HG03064 (cell line): ENCODE measurements around the gene RBMS2.
"Not testable (repeated sequence)": the region's sequence is repeated elsewhere in the genome, so short reads cannot be mapped to it uniquely, and the experiment has no call there.

Source experiments
- ATAC-seq: cut with Tn5 transposase; IDR thresholded peaks from one replicate; pipeline ENCODE4 v1.9.1; 2021; ENCODE audit warnings: low read depth; ENCODE audit not compliant: unreplicated experiment

Gene RBMS2, protein sequence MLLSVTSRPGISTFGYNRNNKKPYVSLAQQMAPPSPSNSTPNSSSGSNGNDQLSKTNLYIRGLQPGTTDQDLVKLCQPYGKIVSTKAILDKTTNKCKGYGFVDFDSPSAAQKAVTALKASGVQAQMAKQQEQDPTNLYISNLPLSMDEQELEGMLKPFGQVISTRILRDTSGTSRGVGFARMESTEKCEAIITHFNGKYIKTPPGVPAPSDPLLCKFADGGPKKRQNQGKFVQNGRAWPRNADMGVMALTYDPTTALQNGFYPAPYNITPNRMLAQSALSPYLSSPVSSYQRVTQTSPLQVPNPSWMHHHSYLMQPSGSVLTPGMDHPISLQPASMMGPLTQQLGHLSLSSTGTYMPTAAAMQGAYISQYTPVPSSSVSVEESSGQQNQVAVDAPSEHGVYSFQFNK

DNA sequence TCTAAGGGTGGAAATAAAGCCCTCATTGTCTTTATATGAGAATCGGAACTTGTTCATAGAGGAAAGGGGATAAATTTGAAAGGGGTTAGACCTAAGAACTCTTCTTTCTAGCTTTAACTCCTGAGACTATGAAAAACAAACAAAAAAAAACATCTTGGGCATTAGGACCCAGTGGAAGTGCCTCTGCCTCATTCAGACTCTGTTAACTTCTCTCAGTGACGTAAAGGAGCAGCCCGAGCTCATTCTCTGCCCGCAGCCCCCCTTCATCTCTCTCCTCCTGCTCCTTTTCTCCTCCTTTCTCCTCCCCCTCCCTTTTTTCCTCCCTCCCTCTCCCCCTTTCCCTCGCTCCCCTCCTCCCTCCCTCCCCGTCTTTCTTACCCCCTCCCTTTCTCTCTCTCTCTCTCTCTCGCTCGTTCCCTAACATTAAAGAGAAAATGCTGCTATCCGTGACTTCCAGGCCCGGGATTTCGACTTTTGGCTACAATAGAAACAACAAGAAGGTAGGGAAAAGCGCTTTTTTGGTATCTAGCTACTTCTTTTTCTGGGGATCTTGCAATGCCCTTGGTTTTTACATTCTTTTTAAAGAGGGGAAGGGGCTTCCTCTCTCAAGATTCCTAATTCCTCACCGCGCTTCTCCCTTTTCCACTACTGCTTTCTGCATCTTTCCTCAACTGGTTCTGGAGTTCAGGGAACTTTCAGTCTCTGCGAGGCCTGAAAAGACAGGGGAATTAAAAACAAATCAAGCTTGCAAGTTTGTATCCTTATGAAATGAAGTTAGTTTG lies at the start of gene RBMS2:
RBMS2 (plus strand) TSS at position 231 of the 782 bp plus-strand sequence; CDS start at position 435, 204 bp downstream.
- ATAC-seq = no peak

DNA sequence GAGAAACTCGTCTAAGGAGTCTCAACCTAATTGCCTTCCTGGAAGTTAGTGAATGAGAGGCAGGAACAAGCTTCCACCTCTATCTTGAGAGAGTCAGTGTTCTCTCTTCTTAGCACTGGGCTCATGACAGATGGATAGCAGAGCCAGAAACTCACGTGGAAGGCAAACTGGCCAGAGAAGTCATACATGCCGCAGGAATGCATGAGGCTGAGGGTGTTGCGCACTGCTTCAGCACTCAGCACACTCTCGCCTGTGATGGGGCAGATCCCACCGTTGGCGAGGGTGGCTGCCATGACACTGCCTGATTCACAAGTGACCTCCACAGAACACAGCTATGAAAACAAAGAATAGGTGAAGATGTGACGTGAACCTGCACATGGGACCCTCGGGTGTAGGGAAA lies 47.2 kb upstream of the RBMS2 start:
- ATAC-seq = no peak

DNA sequence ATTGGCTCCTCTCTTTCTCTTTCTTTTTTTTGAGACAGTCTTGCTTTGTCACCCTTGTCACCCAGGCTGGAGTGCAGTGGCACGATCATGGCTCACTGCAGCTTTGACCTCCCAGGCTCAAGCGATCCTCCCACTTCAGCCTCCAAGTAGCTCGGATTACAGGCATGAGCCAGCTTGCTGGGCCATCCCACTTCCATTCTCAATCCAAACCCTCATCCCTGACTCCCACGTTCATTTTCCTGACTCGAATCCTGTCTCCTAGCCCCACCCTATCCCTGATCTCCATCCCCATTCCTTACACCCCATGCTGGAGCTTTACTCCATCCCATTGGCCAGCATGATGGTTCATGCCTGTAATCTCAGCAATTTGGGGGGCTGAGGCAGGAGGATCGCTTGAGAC lies 45.5 kb upstream of the RBMS2 start:
- ATAC-seq = no peak

DNA sequence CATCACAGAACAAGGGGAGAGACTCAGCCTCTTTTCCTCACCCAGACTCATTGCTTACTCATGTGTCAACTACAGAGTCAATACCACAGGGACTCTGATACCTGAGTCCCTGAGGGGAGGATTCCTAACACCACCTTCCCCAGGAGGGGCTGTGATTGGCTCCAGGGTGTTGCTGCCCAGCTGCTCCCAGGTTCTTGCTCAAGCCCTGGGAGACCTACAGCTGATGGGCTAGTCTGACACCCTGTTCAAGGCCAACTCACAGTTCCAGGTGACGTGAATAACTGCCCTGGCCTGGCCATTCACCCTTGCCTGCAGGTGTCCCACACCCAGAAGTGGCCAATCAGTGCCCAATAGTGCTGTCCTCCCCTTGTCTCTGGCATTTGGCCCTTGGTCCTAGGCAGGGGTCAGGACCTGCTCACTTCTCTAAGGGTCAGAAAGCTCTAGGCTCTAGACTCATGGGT lies 44.6 kb upstream of the RBMS2 start:
- ATAC-seq = no peak

DNA sequence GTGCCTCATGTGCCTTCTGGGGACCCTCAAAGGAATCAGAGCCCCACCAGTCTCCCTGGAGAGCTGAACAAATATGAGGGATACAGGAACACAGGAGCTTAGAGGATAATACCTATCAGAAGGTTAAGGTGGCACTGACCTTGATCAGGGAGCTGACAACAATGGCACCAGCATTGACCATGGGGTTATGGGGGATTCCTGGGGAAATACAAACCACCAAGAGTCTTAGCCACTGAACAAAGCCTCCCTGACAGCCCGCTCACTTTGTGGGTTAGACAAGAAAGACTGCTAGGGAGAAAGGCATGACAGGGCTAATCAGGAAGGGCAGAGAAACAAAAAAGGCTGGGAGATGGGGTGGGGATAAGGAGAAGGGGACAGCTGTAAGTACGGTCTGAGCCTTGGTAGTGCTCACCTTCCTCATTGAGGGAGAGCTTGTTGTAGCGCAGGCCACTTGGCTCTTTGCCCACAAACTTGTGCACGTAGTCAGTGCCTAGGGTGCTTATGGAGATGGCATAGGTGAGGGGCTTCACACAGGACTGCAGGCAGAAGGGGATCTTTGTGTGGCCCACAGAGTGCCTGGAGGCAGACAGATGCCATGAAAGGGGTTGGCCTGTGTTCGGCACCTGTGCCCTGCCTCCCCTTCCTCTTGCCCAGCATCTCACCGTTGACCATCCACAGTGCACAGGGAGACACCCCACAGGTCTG lies 43.9 kb upstream of the RBMS2 start:
- ATAC-seq = no peak

DNA sequence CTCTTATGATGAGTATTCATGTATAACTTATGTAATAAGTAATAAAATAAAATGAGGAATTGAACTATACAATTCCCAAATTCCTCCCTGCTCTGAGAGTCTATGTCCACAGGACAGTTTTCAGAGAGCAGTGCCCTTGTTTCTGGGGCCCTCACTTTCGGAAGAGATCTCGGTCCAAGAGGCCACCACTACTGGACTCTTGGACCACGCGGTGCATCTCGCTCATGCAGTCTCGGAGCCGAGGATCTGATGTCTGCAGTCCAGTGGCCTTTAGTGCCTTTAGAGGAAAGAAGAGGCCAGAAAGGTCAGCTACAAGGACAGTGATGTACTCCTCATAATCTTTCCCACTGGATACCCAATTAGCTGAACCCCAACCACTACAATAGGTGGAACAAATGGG lies 42.0 kb upstream of the RBMS2 start:
- no peak for ATAC-seq

DNA sequence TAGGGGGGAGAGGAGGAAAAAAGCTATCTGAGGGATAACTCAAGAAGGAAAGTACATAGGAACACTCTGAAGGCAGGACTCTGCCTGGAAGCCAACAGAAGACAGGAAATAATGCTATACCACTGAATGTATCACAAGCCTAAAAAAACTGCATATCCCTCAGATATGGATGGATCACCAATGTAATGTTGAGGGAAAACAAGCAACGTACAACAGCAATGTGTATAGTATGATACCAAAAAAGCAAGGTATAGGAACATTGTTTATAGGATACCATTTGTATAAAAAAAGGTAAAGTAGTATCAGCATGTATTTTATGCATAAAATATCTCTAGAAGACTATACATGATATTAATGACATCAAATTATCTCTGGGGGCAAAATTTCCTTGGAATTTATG lies 37.1 kb upstream of the RBMS2 start:
- no peak for ATAC-seq

DNA sequence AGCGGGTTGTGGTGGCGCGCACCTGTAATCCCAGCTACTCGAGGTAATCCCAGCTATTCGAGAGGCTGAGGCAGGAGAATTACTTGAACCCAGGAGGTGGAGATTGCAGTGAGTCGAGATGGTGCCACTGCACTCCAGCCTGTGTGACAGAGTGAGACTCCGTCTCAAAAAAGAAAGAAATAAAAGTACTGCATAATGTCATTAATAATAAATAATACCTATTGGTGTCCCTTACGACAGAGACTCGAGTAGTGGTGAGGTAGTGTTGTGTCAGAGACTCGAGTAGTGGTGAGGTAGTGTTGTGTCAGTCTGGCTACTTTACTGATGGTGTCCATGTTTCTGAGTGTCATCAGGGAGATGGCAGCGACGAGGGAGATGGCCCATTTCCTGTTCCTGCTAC lies 34.9 kb upstream of the RBMS2 start:
- ATAC-seq = no peak

DNA sequence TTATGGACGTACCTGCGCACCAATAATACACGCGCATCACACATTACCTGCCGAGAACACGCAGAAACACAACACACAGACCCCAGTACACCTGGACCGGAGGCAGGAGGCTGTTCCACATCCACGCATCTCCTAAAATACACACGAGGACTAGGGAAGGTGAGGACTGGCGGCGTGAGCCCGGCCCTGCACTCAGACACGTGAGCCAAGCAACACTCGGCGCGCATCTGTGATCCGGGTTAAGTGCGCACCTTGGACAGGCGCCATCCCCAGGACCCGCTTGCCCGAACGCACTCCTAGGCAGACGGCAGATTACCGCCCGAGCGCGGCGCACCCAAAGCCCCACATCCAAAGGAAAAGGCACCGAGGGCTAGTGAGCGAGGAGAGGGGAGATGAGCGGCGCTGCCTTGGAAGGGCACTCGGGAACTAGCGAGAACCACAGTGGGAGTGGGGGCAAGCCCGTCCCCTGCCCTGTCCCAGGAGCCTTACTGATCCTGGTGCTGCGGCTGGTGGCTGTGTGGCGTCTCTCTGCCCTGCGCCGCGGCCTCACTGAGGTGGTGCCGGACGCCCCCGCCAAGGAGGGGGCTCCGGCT lies 34.1 kb upstream of the RBMS2 start:
- ATAC-seq = peak; percentile 22

DNA sequence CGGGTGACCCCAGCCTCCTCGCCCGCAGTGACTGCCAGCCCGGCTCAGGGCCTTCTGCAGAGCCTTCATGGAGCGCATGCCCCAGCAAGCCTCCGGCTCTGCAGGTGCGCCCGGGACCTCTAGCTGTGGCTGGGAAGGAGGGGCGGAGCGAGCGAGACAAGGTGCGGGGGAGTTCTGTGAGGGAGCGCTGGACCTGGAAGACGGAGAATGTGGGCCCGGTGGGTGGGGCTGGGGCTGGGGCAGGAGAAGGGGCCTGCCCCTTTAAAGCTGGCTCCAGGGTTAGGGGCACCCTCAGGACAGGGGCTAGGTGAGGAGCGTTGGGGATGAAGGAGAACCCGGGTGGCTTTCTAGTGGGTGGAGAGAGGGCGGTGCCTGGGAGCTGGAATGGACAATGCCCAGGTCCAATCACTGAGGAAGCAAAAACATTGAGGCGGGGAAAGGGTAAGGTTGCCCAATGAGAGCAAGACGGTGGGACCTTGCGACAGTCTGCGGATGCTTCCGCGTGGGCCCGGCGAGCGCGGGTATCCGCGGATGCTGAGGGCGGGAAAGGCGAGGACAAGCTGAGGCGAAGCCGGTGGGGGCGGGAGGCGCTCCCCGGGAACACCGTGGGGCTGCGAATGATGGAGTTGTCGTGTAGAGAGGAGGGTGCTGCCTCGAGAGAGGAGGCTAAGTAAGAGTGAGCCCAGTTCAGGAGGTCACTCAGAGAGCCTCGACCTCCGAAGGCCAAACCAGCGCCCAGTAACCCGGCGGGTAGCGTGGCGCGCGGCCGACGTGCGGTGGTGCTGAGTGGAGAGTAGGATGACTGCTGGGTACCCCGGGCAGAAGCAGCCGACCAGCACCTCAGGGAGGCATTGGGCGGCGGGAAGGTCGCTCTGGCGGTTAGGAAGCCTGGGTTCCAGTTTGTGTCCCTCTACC lies 33.3 kb upstream of the RBMS2 start, which contains the start of gene GLS2:
GLS2 (minus strand) TSS at position 121 of the 915 bp plus-strand sequence; CDS start at position 78, 43 bp downstream.
- peak; percentile 93 for ATAC-seq

DNA sequence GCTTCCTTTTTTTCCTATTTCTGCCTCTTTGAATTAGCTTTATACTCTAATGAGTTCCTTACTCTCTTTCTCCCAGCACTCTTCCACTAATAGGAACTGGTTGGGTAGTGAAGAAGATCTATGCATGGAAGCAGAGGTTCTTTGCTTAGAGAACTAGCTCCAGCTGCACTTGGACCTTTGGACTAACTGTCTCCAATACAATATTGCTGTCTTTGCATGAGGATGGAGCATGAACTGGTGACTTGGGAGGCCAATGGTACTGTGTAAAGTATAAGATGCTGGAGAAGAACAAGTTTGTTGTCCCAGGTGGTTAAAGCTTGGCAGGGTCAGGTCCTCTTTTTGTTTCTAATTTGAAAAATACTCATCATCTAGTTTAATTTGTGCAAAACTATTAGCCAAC lies 31.3 kb upstream of the RBMS2 start:
- no peak for ATAC-seq

DNA sequence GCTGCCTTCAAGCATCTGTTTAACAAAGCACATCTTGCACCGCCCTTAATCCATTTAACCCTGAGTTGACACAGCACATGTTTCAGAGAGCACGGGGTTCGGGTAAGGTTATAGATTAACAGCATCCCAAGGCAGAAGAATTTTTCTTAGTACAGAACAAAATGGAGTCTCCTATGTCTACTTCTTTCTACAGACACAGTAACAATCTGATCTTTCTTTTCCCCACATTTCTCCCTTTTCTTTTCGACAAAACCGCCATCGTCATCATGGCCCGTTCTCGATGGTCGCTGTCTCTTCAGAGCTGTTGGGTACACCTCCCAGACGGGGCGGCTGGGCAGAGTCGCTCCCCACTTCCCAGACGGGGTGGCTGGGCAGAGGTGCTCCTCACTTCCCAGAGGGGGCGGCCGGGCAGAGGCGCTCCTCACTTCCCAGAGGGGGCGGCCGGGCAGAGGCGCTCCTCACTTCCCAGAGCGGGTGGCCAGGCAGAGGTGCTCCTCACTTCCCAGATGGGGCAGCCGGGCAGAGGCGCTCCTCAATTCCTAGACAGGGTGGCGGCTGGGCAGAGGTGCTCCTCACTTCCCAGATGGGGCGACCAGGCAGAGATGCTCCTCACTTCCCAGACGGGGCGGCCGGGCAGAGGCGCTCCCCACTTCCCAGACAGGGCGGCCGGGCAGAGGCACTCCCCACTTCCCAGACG lies 28.1 kb upstream of the RBMS2 start:
- not testable (repeated sequence) for ATAC-seq

DNA sequence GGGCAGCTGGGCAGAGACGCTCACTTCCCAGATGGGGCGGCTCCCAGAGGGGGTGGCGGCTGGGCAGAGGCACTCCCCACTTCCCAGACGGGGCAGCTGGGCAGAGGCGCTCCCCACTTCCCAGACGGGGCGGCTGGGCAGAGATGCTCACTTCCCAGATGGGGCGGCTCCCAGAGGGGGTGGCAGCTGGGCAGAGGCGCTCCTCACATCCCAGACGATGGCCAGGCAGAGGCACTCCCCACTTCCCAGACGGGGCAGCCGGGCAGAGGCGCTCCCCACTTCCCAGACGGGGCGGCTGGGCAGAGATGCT lies 27.6 kb upstream of the RBMS2 start:
- ATAC-seq = not testable (repeated sequence)

DNA sequence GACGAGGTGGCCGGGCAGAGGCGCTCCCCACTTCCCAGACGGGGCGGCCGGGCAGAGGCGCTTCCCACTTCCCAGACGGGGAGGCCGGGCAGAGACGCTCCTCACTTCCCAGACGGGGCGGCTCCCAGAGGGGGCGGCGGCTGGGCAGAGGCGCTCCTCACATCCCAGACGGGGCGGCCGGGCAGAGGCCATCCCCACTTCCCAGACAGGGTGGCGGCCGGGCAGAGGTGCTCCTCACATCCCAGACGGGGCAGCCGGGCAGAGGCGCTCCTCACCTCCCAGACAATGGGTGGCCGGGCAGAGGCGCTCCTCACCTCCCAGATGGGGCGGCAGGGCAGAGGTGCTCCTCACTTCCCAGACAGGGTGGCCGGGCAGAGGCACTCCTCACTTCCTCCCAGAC lies 27.1 kb upstream of the RBMS2 start:
- not testable (repeated sequence) for ATAC-seq

DNA sequence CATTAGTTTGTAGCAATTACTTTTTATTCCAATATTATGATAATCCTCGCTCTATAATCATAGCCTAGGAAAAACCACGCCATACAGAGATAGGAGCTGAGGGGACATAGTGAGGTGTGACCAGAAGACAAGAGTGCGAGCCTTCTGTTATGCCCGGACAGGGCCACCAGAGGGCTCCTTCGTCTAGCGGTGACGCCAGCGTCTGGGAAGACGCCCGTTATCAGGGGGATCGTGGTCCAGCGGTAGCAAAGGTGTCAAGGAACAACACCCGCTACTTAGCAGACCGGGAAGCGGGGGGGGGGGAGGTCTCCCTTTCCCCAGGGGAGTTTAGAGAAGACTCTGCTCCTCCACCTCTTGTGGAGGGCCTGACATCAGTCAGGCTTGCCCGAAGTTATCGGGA lies 24.9 kb upstream of the RBMS2 start:
- ATAC-seq = not testable (repeated sequence)

DNA sequence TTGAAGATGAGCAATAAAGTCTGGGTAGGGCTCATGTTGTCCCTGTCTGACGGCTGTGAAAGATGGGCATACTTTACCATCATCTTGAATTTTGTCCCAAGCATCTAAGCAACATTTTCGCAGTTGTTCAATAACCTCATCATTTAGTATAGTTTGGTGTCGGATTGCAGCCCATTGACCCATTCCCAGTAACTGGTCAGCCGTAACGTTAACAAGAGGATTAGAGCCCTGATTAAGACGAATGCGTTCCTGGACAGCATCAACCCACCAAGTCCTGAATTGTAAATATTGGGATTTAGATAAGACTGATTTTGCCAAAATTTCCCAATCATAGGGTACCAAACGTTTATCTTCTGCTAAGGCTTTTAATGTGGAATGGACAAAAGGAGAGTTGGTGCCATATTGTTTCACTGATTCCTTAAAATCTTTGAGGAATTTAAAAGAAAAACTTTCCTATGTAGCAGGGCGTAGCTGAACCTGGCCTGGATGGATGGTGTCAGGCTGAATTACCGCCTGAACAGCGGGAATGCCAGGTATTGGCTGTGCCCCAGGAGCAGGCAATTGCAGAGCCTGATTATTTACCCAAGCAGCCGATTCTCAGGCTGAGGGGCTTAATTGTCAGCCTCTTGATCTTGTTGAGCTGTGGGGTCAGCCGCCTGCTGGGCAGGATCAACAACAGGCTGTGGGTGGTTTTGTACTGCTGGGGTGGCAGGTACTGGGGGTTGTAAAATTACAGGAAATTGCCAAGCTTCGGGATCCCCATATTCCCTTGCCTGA lies 23.3 kb upstream of the RBMS2 start:
- not testable (repeated sequence) for ATAC-seq

DNA sequence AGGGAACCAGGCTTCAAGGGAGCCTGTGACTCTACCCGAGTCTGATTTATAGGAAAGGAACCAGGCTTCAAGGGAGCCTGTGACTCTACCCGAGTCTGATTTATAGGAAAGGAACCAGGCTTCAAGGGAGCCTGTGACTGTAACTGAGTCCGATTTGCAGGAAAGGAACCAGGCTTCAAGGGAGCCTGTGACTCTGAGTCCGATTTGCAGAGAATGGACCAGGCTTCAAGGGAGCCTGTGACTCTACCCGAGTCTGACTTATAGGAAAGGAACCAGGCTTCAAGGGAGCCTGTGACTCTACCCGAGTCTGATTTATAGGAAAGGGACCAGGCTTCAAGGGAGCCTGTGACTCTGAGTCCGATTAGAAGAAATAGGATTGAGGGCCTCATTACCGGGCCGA lies 22.2 kb upstream of the RBMS2 start:
- ATAC-seq = not testable (repeated sequence)

DNA sequence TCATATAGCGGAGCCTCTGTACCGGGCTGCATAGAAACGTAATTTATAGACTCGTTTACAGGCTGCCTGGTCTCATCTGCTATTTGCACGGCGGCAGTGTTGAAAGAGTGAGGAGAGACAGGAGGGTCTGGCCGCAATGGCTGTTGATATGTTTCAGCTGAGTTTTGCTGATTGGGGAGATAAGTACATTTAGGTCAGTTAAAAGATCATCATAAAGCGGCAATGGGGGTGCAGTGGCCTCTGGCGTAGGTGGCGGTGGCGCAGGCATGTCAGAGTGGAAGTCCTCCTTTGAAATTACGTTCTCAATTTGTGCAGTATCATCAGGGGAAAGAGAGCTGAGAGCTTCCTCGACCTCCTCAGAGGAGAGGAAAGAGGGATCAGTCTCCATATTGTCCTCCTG lies 21.7 kb upstream of the RBMS2 start:
- not testable (repeated sequence) for ATAC-seq
